GM18867 (cell line): Measurements from ENCODE around the gene TNFRSF14.

Source experiments
- ATAC-seq: cut with Tn5 transposase; IDR thresholded peaks from one replicate; pipeline ENCODE4 v1.9.1; 2021; ENCODE audit warnings: mild to moderate bottlenecking, moderate library complexity; ENCODE audit not compliant: unreplicated experiment

TNFRSF14 gene

GRCh38 chr1:2597441-2598328 lies 41.5 kb downstream of the TNFRSF14 start:
- no peak for ATAC-seq

GRCh38 chr1:2598329-2598931 lies 42.3 kb downstream of the TNFRSF14 start:
- ATAC-seq = no peak

- ATAC-seq = no peak
These were observed 45.6 kb downstream of the TNFRSF14 start for GRCh38 chr1:2601721-2602303.

- ATAC-seq = no peak
These were observed 46.2 kb downstream of the TNFRSF14 start for GRCh38 chr1:2602311-2602835.

- ATAC-seq = no peak
These were observed 46.8 kb downstream of the TNFRSF14 start for GRCh38 chr1:2602866-2603520.

- ATAC-seq = no peak
These were observed 47.5 kb downstream of the TNFRSF14 start for GRCh38 chr1:2603521-2604155.

GRCh38 chr1:2604156-2604843 lies 48.1 kb downstream of the TNFRSF14 start:
- no peak for ATAC-seq

GRCh38 chr1:2604844-2605508 lies 48.8 kb downstream of the TNFRSF14 start:
- ATAC-seq = no peak

- ATAC-seq = no peak
These were observed 49.6 kb downstream of the TNFRSF14 start for GRCh38 chr1:2605509-2606395.

GRCh38 chr1:2606396-2606880 lies 50.3 kb downstream of the TNFRSF14 start:
- no peak for ATAC-seq

- ATAC-seq = no peak
These were observed 50.9 kb downstream of the TNFRSF14 start for GRCh38 chr1:2606881-2607621.

- ATAC-seq = no peak
These were observed 51.5 kb downstream of the TNFRSF14 start for GRCh38 chr1:2607641-2608091.

- no peak for ATAC-seq
These were observed 53.3 kb downstream of the TNFRSF14 start for GRCh38 chr1:2609319-2610035.

- ATAC-seq = no peak
These were observed 54.1 kb downstream of the TNFRSF14 start for GRCh38 chr1:2610036-2610959.

GRCh38 chr1:2611031-2611501 lies 54.9 kb downstream of the TNFRSF14 start:
- no peak for ATAC-seq
